Measurements from ENCODE around the gene SNAI1.
"Not testable (repeated sequence)": the region's sequence is repeated elsewhere in the genome, so short reads cannot be mapped to it uniquely, and the experiment has no call there.

The SNAI1 gene

GRCh38 chr20:49976542-49976941 is 6.2 kb upstream of the SNAI1 start:
- POLR2A ChIA-PET, result no interaction called here
- WGBS (ENCODE audit: insufficient coverage), result 100% methylated on average over 1 of the region's 2 CpGs
- H3K4me3 ChIP-seq (ENCODE audit: control insufficient read depth in 1 of 7, extremely low read depth in 1 of 7, insufficient read depth in 4 of 7, low read depth in 2 of 7, low read length in 6 of 7), result no peak overlapping the region
- no peak for DNase-seq
- H3K36me3 ChIP-seq (ENCODE audit: control insufficient read depth in 4 of 4, insufficient read depth in 4 of 4, low read length in 3 of 4), result no peaks in the 10 kb centered on the region
- no peak overlapping the region for H3K27ac ChIP-seq (ENCODE audit: insufficient read depth in 1 of 2, low read depth in 1 of 2, low read length in 2 of 2, poor library complexity in 1 of 2, severe bottlenecking in 2 of 2)
- H3K27me3 ChIP-seq (replicated peaks in 2 of 5; ENCODE audit: control insufficient read depth in 4 of 5, insufficient read depth in 5 of 5, low read length in 4 of 5), result no peaks in the 10 kb centered on the region
- H3K9me3 ChIP-seq (ENCODE audit: control extremely low read depth in 1 of 5, control insufficient read depth in 4 of 5, insufficient read depth in 2 of 5, low read depth in 1 of 5, low read length in 4 of 5), result no peaks in the 10 kb centered on the region
- peaks cover 0 to 16% (median 8%) of the 10 kb centered on the region in 4 experiments for H3K4me1 ChIP-seq (ENCODE audit: control extremely low read depth in 1 of 4, control insufficient read depth in 4 of 4, insufficient read depth in 4 of 4, low read length in 3 of 4)
- CTCF ChIA-PET, result interaction anchor here (0.7 to 13.3 kb wide), 8 partner anchors 10 to 204 kb away, joined by 3 to 314 read pairs (median 4); no protein-coding TSS in a partner anchor

DNA sequence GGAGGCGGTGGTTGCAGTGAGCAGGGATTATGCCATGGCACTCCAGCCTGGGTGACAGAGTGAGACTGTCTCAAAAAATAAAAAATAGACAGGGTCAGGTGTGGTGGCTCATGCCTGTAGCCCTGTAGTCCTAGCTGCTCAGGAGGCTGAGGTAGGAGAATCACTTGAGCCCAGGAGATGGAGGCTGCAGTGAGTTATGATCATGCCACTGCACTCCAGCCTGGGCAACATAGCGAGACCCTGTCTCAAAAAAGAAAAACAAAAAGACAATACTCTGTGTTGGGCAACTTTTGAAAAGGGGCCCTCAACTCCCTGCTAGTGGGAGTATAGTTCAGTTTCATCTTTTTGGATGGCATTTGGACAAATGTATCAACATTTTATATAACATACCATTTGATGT is 5.0 kb upstream of the SNAI1 start:
- H3K27ac ChIP-seq (ENCODE audit: insufficient read depth in 1 of 2, low read depth in 1 of 2, low read length in 2 of 2, poor library complexity in 1 of 2, severe bottlenecking in 2 of 2); H3K9me3 ChIP-seq (ENCODE audit: control extremely low read depth in 1 of 5, control insufficient read depth in 4 of 5, insufficient read depth in 2 of 5, low read depth in 1 of 5, low read length in 4 of 5); H3K27me3 ChIP-seq (replicated peaks in 2 of 5; ENCODE audit: control insufficient read depth in 4 of 5, insufficient read depth in 5 of 5, low read length in 4 of 5); DNase-seq; H3K4me3 ChIP-seq (ENCODE audit: control insufficient read depth in 1 of 7, extremely low read depth in 1 of 7, insufficient read depth in 4 of 7, low read depth in 2 of 7, low read length in 6 of 7); H3K36me3 ChIP-seq (ENCODE audit: control insufficient read depth in 4 of 4, insufficient read depth in 4 of 4, low read length in 3 of 4); POLR2A ChIA-PET: not testable (repeated sequence)
- CTCF ChIA-PET, result interaction anchor here (1.0 to 13.3 kb wide), 9 partner anchors 10 to 142 kb away, joined by 3 to 314 read pairs (median 6); no protein-coding TSS in a partner anchor
- WGBS (ENCODE audit: insufficient coverage), result 100% methylated on average over 2 of the region's 2 CpGs
- H3K4me1 ChIP-seq (ENCODE audit: control extremely low read depth in 1 of 4, control insufficient read depth in 4 of 4, insufficient read depth in 4 of 4, low read length in 3 of 4), result peaks cover 0 to 26% (median 17%) of the 10 kb centered on the region in 4 experiments

DNA sequence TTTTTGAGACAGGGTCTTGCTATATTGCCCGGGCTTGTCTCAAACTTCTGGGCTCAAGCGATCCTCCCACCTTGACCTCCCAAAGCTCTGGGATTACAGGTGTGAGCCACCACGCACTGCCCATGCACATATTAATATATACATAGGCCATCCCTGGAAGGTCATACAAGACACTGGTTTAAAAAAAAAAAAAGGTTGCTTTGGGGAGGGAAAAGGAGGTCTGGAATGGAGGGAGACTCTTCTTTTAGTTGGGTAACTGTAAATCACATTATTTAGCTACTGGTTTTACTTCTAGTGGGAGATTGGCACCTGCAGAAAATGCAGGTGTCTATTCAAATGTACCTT is 4.1 kb upstream of the SNAI1 start:
- Histone ChIP-seq H3K4me3 (ENCODE audit: control insufficient read depth in 1 of 7, extremely low read depth in 1 of 7, insufficient read depth in 4 of 7, low read depth in 2 of 7, low read length in 6 of 7) (no peak overlapping the region), H3K36me3 (ENCODE audit: control insufficient read depth in 4 of 4, insufficient read depth in 4 of 4, low read length in 3 of 4) (no peaks in the 10 kb centered on the region), H3K27ac (ENCODE audit: insufficient read depth in 1 of 2, low read depth in 1 of 2, low read length in 2 of 2, poor library complexity in 1 of 2, severe bottlenecking in 2 of 2) (no peak overlapping the region), H3K4me1 (ENCODE audit: control extremely low read depth in 1 of 4, control insufficient read depth in 4 of 4, insufficient read depth in 4 of 4, low read length in 3 of 4) (peaks cover 0 to 34% (median 26%) of the 10 kb centered on the region in 4 experiments), H3K27me3 (replicated peaks in 2 of 5; ENCODE audit: control insufficient read depth in 4 of 5, insufficient read depth in 5 of 5, low read length in 4 of 5) (no peaks in the 10 kb centered on the region), H3K9me3 (ENCODE audit: control extremely low read depth in 1 of 5, control insufficient read depth in 4 of 5, insufficient read depth in 2 of 5, low read depth in 1 of 5, low read length in 4 of 5) (no peaks in the 10 kb centered on the region)
- ChIA-PET POLR2A (interaction anchor here (1.6 kb wide), 1 partner anchor 92 kb away, joined by 10 read pairs; no protein-coding TSS in a partner anchor), CTCF (interaction anchor here (0.7 to 13.3 kb wide), 25 partner anchors 8 to 203 kb away, joined by 3 to 314 read pairs (median 5); partner anchors contain the start of gene RNF114)
- no CpG with 5 or more reads among the region's 3 CpGs for WGBS (ENCODE audit: insufficient coverage)
- DNase-seq, result no peak

DNA sequence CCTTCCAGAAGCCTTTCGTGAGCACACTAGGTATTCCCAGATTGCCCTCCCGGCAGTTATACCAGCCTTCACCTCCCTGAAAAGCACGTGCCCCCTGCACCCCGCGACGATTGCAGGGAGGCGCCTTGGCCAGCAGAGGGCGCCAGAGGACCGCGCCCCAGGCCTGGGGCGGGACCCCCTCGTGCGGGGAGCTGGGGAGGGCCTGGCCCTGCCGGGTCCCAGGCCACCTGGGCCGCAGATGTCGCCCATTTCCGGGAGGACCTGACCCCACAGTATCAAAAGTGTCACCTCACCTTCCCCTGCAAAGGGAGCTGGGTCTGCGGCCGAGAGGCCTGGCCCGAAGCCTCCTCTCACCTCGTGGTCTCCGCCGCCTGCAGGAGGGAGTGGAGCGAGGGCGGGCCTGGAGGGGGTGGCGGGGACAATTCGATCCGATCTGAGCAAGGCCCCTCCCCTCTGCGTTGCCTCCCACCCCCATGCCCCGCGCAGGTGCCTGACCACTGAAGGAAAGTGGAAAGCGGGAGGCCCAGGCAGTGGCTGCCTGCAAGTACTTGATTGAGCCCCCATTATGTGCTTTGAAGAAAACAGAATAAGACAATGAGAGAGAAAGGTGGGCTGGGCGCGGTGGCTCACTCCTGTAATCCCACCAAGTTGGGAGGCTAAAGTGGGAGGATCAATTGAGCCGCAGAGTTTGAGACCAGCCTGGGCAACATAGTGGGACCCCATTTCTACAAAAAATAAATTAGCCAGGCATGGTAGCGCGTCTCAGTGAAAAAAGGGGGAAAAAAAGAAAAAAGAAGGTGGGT is 3.5 kb upstream of the SNAI1 start:
- no peaks in the 10 kb centered on the region for H3K9me3 ChIP-seq (ENCODE audit: control extremely low read depth in 1 of 5, control insufficient read depth in 4 of 5, insufficient read depth in 2 of 5, low read depth in 1 of 5, low read length in 4 of 5)
- peaks cover 0 to 3% (median 0%) of the 10 kb centered on the region in 4 experiments for H3K36me3 ChIP-seq (ENCODE audit: control insufficient read depth in 4 of 4, insufficient read depth in 4 of 4, low read length in 3 of 4)
- peaks cover 0 to 40% (median 30%) of the 10 kb centered on the region in 4 experiments for H3K4me1 ChIP-seq (ENCODE audit: control extremely low read depth in 1 of 4, control insufficient read depth in 4 of 4, insufficient read depth in 4 of 4, low read length in 3 of 4)
- POLR2A ChIA-PET, result interaction anchor here (1.6 kb wide), 1 partner anchor 91 kb away, joined by 10 read pairs; no protein-coding TSS in a partner anchor
- no peaks in the 10 kb centered on the region for H3K27me3 ChIP-seq (replicated peaks in 2 of 5; ENCODE audit: control insufficient read depth in 4 of 5, insufficient read depth in 5 of 5, low read length in 4 of 5)
- CTCF ChIA-PET, result interaction anchor here (0.6 to 13.3 kb wide), 29 partner anchors 9 to 202 kb away, joined by 3 to 314 read pairs (median 5); partner anchors contain the start of gene RNF114
- H3K27ac ChIP-seq (ENCODE audit: insufficient read depth in 1 of 2, low read depth in 1 of 2, low read length in 2 of 2, poor library complexity in 1 of 2, severe bottlenecking in 2 of 2), result no peak overlapping the region
- peak overlapping the region in 4 of 7 experiments; percentile 23 to 59 (median 54) for H3K4me3 ChIP-seq (ENCODE audit: control insufficient read depth in 1 of 7, extremely low read depth in 1 of 7, insufficient read depth in 4 of 7, low read depth in 2 of 7, low read length in 6 of 7)
- DNase-seq, result peak; percentile 48 to 79 (median 74)
- 14% methylated on average over 23 of the region's 37 CpGs for WGBS (ENCODE audit: insufficient coverage)

DNA sequence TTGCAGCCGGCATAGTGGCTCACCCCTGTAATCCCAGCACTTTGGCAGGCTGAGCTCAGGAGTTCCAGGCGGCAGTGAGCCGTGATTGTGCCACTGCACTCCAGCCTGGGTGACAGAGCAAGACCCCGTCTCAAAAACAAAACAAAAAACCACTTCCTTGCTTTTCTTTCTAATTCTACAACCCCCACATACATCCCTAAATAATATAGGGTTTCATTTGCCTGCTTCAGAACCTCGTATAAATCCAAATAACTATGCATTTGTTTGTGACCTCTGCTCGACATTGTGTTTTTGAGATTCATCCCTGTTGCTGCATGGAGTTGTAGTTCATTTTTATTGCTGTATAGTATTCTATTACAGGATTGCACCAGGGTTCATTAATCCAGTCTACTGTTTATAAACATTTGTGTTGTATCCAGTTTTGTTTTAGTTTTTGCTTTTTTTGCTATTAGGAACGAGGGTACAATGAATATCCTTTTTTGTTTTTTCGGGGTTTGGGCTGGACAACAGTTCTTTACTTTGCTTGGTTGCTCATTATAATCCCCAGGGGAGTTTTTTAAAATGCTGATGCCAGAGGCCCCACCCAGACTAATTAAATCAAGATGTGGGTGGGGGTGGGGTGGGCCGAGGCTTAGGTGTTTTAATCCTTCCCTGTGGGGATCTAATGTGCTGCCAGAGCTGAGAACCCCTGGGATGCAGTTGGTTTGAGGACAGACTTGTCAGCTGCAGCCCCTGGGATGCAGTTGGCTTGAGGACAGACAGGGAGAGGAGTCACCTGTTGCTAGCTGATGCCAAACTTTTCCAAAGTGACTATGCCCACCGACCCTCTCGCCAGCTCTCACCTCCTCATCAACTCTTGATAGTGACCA is 2.4 kb upstream of the SNAI1 start:
- Histone ChIP-seq H3K27me3 (replicated peaks in 2 of 5; ENCODE audit: control insufficient read depth in 4 of 5, insufficient read depth in 5 of 5, low read length in 4 of 5) (no peaks in the 10 kb centered on the region), H3K36me3 (ENCODE audit: control insufficient read depth in 4 of 4, insufficient read depth in 4 of 4, low read length in 3 of 4) (peaks cover 0 to 3% (median 0%) of the 10 kb centered on the region in 4 experiments), H3K4me3 (ENCODE audit: control insufficient read depth in 1 of 7, extremely low read depth in 1 of 7, insufficient read depth in 4 of 7, low read depth in 2 of 7, low read length in 6 of 7) (no peak overlapping the region), H3K9me3 (ENCODE audit: control extremely low read depth in 1 of 5, control insufficient read depth in 4 of 5, insufficient read depth in 2 of 5, low read depth in 1 of 5, low read length in 4 of 5) (no peaks in the 10 kb centered on the region), H3K4me1 (ENCODE audit: control extremely low read depth in 1 of 4, control insufficient read depth in 4 of 4, insufficient read depth in 4 of 4, low read length in 3 of 4) (peaks cover 0 to 51% (median 31%) of the 10 kb centered on the region in 4 experiments), H3K27ac (ENCODE audit: insufficient read depth in 1 of 2, low read depth in 1 of 2, low read length in 2 of 2, poor library complexity in 1 of 2, severe bottlenecking in 2 of 2) (no peak overlapping the region)
- POLR2A ChIA-PET, result interaction anchor here (3.4 kb wide), 1 partner anchor 89 kb away, joined by 11 read pairs; no protein-coding TSS in a partner anchor
- WGBS (ENCODE audit: insufficient coverage), result 86% methylated on average over 8 of the region's 11 CpGs
- DNase-seq, result no peak
- CTCF ChIA-PET, result interaction anchor here (0.7 to 13.3 kb wide), 18 partner anchors 9 to 199 kb away, joined by 3 to 314 read pairs (median 6); no protein-coding TSS in a partner anchor

GRCh38 chr20:49981218-49982071 is 1.3 kb upstream of the SNAI1 start:
- DNase-seq, result no peak
- 91% methylated on average over 17 of the region's 23 CpGs for WGBS (ENCODE audit: insufficient coverage)
- H3K27ac ChIP-seq (ENCODE audit: insufficient read depth in 1 of 2, low read depth in 1 of 2, low read length in 2 of 2, poor library complexity in 1 of 2, severe bottlenecking in 2 of 2), result peak overlapping the region in 1 of 2 experiments; percentile 14
- ChIA-PET CTCF (interaction anchor here (0.7 to 13.3 kb wide), 18 partner anchors 8 to 139 kb away, joined by 3 to 314 read pairs (median 4); no protein-coding TSS in a partner anchor), POLR2A (interaction anchor here (0.6 to 3.4 kb wide), 4 partner anchors 29 to 90 kb away, joined by 3 to 11 read pairs (median 4); no protein-coding TSS in a partner anchor)
- no peaks in the 10 kb centered on the region for H3K9me3 ChIP-seq (ENCODE audit: control extremely low read depth in 1 of 5, control insufficient read depth in 4 of 5, insufficient read depth in 2 of 5, low read depth in 1 of 5, low read length in 4 of 5)
- peak overlapping the region in 2 of 7 experiments; percentile 29 to 46 for H3K4me3 ChIP-seq (ENCODE audit: control insufficient read depth in 1 of 7, extremely low read depth in 1 of 7, insufficient read depth in 4 of 7, low read depth in 2 of 7, low read length in 6 of 7)
- peaks cover 0 to 62% (median 35%) of the 10 kb centered on the region in 4 experiments for H3K4me1 ChIP-seq (ENCODE audit: control extremely low read depth in 1 of 4, control insufficient read depth in 4 of 4, insufficient read depth in 4 of 4, low read length in 3 of 4)
- no peaks in the 10 kb centered on the region for H3K27me3 ChIP-seq (replicated peaks in 2 of 5; ENCODE audit: control insufficient read depth in 4 of 5, insufficient read depth in 5 of 5, low read length in 4 of 5)
- H3K36me3 ChIP-seq (ENCODE audit: control insufficient read depth in 4 of 4, insufficient read depth in 4 of 4, low read length in 3 of 4), result peaks cover 0 to 3% (median 0%) of the 10 kb centered on the region in 4 experiments
